GM04504 (cell line): ENCODE measurements around the gene RAD51C.
"Not testable (repeated sequence)": the region's sequence is repeated elsewhere in the genome, so short reads cannot be mapped to it uniquely, and the experiment has no call there.

Source experiments
- DNase-seq: peaks from one replicate; pipeline ENCODE4 v3.0.0-alpha.2; 2012; ENCODE audit warnings: low read depth

Gene RAD51C

DNA sequence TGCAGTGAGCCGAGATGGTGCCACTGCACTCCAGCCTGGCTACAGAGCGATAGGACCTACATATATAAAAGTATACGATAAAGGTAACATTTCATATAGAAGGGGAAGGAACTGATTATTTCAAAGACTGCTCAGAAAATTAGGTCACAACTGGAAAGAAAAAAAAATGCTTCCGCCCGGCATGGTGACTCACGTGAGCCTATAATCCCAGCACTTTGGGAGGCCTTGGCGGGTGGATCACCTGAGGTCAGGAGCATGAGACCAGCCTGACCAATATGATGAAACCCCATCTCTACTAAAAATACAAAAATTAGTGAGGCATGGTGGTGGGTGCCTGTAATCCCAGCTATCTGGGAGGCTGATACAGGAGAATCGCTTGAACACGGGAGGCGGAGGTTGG lies 8.4 kb upstream of the RAD51C start:
- no peak for DNase-seq

DNA sequence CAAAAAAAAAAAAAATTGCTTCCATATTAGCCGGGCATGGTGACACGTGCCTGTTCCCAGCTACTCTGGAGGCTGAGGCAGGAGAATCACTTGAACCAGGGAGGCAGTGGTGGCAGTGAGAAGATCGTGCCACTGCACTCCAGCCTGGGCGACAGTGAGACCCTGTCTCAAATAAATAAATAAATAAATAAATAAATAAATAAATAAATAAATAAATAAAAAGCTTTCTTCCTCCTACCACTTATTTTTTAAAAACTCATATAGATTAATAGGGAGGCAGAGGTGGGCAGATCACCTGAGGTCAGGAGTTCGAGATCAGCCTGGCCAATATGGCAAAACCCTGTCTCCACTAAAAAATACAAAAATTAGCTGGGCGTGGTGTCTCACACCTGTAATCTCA lies 7.9 kb upstream of the RAD51C start:
- DNase-seq, result not testable (repeated sequence)

DNA sequence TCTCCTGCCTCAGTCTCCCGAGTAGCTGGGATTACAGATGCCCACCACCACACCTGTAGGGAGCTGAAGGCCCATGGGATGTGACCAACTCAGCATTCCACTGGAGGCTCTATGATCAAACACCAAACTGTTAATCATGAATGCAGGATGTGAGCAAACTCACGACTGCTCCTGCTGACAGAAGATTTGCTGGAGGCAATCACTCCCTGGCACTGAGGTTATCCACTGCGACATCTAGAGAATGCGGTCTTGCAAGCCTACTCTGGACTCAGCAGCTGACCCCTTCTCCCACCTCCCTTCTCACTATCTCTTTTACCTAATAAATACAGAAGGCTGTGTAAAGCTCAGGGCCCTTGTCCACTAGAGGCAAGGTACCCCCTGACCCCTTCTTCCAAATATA lies 5.4 kb upstream of the RAD51C start:
- no peak for DNase-seq

DNA sequence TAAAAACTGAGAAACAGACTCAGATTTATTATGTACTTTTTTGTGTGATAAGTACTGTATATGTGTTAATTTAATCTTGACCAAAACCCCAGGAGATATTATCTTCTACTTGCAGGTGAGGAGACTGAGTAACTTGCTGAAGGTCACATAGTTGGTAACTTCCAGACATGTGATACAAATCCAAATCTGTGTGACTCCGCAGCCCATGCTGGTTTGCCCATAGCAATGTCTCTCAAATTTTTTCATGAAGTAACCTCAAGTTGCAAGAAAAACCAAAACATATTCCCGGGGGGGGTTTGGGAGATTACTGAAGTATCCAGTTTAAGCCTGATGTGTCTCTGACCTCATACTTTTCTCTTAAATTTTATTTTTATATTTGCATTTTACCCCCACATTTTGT lies 3.9 kb upstream of the RAD51C start:
- no peak for DNase-seq

DNA sequence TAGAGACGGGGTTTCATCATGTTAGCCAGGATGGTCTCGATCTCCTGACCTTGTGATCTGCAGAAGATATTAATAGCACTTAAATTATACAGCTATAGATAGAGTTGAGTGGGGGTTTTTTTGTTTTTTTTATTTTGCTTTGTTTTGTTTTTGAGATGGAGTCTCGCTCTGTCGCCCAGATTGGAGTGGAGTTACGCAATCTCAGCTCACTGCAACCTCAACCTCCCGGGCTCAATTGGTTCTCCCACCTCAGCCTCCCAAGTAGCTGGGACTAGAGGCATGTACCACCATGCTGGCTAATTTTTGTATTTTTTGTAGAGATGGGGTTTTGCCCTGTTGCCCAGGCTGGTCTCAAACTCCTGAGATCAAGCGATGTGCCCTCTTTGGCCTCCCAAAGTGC lies 2.4 kb upstream of the RAD51C start:
- DNase-seq, result not testable (repeated sequence)

DNA sequence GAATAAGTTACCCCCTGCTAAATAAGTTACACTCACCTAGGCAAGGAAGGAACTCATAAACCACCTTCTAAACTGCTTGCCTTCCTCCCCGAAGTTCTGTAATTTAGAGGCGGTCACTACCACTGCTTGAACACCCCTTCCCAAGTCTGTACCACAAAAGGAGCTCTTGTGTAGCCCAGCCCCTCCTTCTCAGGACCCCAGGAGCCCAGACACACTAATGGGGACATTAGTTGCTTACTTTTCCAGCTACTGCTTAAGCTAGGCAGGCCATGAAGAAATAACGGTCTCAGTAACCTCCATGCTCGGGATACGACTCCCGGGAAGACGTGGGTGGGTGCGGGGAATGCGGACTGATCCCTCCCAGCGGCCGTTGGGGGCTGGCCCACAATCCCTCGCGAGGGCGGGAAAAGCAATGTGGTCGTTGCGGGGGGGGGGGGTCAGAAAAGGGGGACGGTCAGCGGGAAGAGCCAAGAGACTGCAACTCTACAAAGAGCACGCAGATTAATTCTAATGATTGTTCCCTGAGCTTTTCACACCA lies 632 bp upstream of the RAD51C start, which contains the start of gene TEX14:
TSS of gene TEX14 (minus strand) at position 345 of the 538 bp plus-strand sequence. CDS start 40,044 bp downstream, outside the sequence.
- no peak for DNase-seq

DNA sequence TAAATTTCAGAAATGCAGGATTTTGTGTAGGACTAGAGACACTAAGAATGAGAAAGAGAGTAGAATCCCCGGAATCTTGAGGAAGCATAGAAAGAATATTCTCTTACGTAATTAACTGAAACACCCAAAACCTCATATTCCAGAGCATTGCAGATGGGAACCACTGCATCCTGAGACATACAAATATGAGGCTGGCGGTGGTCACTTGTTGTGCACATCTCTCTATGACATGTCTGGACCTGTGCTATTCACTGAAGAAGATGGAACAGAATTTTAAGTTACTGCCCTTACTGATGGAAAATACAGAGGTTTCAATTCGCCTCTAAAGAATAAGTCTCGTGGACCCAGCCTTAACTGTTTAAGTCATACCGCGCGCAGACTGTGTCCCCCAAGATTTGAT lies 806 bp downstream of the RAD51C start:
- no peak for DNase-seq

DNA sequence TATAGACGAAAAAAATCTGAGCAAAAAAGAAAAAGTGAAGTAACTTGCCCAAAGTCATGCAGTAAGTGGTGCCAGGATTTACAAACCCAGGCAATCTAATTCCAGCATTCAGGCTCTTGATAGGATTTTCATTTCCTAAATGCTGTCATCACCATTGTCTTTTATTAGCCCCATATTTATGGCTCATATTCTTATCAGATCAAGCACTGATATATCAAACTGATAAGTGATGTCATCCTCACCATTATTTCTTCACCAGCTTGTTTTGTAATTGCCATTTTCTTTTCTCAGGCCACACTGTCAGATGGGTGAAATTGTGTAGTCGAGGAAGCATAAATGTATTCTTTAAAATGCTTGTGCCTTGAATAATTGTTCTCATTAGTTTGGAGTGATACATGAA lies 1.3 kb downstream of the RAD51C start:
- no peak for DNase-seq

DNA sequence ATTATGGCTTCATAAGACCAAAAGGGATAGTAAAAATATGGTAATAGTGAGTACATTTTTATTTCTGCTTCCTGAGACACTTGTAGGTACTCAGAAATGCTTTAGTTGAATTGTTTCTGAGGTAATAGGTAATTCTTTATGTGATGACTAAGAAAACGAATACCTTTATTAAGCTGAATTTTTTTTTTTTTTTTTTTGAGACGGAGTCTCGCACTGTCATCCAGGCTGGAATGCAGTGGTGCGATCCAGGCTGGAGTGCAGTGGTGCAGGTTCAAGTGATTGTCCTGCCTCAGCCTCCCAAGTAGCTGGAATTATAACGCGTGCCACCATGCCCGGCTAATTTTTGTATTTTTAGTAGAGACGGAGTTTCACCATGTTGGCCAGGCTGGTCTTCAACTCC lies 1.9 kb downstream of the RAD51C start:
- no peak for DNase-seq

DNA sequence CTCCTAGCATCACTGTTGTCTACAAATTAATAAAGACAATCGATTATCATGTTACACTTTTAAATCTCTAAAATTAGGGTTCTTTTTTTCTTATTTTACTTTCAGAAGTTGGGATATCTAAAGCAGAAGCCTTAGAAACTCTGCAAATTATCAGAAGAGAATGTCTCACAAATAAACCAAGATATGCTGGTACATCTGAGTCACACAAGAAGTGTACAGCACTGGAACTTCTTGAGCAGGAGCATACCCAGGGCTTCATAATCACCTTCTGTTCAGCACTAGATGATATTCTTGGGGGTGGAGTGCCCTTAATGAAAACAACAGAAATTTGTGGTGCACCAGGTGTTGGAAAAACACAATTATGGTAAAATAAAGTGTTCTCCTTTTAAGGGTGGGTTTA lies 2.4 kb downstream of the RAD51C start:
- DNase-seq, result no peak

DNA sequence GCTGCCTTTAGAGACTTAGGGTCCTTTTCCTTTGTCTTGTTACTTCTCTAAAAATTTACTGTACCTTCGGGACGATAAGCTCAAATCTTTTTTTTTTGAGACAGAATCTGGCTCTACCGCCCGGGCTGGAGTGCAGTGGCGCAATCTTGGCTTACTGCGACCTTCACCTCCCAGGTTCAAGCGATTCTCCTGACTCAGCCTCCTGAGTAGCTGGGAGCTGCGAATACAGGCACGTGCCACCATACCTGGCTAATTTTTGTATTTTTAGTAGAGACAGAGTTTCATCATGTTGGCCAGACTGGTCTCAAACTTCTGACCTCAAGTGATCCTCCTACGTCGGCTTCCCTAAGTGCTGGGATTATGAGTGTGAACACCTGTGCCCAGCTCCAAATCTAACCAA lies 7.4 kb downstream of the RAD51C start:
- no peak for DNase-seq

DNA sequence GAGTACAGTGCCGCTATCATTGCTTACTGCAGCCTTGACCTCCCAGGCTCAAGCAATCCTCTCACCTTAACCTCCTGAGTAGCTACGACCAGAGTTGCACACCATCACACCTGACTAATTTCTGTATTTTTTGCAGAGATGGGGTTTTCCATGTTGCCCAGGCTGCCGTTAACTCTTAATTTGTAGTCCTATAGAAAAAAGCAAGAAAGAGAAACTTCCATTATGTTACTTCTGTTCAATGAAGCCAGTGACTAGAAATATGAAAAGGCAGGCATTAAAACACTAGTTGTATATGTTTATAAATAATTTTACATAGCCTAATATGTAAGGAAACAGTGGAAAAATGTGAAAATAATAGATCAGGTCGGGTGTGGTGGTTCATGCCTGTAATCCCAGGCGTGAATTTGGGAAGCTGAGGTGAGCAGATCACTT lies 9.7 kb downstream of the RAD51C start:
- DNase-seq, result no peak

DNA sequence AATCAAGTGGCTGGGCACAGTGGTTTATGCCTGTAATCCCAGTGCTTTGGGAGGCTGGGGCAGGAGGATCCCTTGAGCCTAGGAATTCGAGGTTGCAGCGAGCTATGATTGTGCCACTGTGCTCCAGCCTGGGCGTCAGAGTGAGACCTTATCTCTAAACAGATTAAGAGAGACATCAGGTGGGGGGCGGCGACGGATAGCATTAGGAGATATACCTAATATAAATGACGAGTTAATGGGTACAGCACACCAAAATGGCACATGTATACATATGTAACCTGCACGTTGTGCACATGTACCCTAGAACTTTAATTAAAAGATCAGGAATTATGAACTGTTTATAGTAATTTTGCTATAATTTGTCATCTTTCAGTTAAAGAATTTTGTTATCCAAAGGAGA lies 10.3 kb downstream of the RAD51C start:
- DNase-seq, result no peak

DNA sequence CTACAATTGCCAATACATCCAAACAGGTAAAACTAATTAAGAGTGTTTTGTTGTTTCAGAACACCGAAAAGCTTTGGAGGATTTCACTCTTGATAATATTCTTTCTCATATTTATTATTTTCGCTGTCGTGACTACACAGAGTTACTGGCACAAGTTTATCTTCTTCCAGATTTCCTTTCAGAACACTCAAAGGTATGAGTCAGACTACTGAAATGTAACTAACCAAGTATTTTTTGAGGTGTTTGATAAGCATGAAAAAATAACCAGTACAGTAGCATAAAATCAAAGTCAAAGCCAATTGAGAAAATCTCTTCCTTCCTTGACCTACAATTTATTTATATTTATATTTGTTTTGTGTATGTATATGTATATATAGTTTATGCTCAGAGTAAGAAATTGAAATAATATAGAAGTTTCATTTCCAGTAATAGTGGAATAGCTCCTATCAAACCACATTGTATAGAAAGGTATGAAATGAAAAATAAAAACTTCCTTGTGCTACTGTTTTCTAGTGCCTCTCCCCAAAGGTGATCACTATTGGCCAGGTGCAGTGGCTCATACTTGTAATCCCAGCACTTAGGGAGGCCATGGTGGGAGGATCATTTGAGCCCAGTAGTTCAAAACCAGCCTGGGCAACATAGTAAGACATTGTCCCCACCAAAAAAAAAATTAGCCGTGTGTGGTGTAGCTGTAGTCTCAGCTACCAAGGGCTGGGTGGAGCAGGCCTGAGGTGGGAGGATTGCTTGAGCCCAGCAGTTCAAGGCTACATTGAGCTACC lies 10.9 kb downstream of the RAD51C start:
- no peak for DNase-seq

DNA sequence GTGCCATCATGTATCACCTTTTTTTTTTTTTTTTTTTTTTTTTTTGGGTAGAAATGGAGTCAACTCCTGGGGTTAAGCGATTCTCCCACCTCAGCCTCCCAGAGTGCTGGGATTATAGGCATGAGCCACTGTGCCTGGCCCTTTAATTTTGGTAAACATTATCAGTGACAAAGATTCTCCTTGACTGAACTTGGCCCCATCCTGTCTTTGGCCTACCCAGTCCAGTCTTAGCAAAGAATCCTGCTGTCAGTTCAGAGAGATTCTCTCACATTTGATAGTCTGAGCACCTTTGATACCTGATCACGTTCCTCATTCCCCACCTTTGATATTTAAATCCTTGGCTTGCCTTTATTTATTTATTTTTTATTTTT lies 11.5 kb downstream of the RAD51C start:
- DNase-seq, result no peak

DNA sequence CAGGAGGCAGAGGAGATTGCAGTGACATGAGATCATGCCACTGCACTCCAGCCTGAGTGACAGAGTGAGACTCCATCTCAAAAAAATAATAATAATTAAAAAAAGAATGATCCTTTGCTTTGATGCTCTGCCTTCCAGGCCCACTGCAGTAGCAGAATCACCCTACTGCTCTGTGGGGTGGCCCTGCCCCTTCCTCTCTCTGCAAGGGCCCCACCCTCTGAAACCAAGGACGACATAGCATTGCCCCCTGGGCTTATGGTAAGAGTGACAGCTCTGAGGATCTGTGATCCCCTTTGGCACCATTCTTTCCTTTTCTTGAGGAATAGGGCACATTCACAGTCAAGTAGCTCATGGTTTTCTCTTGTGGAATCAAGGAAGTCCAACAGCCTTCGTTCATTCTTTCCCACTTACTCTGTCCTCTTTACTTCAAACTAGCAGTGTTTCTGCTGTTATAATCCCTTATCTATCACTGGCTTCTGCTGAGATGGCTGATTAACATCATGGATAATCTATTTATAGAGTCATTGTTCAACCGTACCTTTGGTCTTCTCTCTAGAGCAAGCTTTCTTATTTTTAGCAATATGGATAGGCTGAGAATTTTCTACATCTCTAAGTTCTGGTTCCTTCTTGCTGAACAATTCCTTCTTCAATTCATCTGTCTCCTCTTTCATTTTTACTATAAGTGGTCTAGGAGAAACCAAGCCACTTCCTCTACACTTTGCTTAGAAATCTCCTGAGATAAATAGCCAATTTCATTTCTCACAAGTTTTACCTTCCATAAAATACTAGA lies 14.1 kb downstream of the RAD51C start:
- DNase-seq, result no peak

DNA sequence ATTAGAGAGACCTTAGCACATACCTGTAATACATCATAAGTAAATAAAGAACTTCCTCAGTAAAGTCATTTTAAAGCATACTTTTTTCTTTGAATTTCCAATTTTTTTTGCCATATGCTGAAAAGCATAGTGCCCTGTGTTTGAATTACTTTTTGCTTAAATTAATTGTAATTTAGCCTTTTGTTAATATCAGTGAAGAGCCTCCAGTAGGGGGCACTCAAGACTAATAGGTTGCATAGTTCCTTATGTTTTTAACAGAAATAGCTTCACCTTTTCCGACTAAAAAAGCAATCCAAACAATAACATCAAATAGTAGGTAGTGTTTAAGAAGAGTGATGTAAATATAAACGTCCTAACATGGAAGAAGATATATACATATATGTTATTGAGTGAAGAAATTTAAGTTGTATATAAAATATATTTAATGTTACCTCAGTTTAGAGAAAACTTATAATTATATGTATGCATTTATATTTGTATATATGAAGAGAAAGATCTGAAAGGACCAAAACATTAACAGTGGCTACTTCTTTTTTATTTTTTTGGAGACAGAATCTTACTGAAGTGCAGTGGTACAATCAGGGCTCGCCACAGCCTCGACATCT lies 18.6 kb downstream of the RAD51C start:
- peak; percentile 28 for DNase-seq

DNA sequence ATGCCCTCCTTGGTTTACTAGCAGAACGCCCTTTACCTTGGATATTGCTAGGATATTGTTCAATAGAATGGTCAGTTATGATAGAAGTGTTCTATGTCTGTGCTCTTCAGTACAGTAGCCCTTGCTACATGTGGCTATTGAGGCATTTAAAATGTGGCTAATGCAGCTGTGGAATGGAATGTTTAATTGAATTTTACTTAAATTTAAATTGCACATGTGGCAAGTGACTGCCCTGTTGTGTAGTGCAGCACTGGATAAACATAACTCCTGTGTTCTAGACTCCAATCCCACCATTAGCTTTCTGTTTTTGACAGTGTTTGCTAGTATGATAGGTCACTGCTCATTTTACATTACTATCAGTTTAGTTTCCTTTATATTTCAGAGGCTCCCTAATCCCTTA lies 29.9 kb downstream of the RAD51C start:
- no peak for DNase-seq

DNA sequence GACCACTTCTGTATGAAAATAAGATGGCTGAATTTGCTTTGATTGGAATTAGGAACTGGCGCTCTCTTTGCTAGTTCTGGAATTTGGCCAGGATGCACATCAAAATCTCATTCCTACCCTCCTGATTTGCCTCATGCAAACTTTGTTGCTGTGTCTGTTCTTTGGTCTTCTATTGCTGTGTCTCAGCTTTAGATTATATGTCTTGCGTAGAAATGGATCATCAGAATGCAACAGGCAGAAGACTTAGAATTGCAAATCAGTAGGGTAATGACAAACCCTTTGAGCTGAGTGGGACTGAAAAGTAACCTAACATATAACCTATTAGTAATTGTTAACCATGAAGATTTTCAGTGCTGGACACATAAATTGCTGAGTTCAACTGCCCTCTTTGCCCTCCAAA lies 30.3 kb downstream of the RAD51C start:
- DNase-seq, result no peak

DNA sequence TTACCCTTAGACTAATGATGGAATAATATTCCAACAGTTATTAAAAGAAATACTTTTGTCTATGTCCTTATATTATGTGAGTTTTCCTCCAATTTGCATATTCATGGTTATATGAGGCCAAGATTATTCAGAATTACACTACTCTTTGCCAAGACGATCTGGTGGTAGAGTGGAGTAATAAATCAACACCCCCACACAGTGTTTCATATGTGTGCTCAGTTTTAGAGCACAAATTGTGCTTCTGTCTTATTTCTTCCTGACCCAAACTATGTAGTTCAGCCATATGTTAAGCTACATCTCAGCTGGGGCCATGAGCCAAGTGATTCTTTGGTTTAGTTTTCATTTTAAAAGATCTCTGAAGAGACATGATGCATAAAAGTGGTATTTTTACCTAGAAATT lies 36.4 kb downstream of the RAD51C start:
- DNase-seq, result no peak

DNA sequence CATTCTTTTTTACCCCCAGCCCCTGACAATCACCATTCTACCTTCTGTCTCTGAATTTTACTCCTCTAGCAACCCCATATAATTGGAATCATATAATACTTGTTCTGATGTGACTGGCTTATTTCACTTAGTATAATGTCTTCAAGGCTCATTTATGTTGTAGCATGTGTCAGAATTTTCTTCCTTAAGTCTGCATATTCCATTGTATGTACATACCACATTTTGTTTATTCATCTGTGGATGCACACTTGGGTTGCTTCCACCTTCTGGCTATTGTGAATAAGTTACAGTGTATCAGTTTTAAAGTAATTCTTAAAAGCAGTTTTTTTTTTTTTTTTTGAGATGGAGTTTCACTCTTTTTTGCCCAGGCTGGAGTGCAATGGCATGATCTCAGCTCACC lies 38.5 kb downstream of the RAD51C start:
- no peak for DNase-seq

DNA sequence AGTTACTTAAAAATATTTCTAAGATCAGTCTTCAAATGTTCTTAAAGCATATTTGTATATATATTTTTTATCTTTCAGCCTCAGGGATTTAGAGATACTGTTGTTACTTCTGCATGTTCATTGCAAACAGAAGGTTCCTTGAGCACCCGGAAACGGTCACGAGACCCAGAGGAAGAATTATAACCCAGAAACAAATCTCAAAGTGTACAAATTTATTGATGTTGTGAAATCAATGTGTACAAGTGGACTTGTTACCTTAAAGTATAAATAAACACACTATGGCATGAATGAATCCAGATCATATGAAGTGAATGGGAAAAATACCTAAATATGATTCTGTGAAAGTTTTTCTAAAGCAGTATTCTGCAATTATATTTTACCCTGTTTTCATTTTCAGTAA lies 41.6 kb downstream of the RAD51C start:
- DNase-seq, result no peak

DNA sequence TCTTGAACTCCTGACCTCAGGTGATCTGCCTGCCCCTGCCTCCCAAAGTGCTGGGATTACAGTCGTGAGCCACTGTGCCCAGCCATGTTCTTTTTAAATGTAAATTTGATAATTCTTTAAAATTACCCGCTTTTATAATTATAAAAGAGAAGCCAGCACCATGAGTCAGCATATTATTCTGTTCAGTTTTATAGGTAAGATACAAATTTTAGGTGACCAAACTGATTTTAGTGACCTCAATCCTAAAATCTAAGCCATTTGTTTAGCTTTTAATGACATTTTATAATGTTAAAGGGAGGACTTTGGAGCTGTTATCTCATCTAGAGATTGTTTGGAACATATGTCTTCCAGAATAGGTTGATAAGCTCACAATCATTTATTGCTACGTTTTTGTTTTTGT lies 42.4 kb downstream of the RAD51C start:
- DNase-seq, result no peak
